ENCODE results near the gene MDP1. TPM values are rescaled to one million over a fixed set of nuclear protein-coding genes. Genes with fewer than 3 reads are reported as not detected.

The MDP1 gene
- total and polyA plus RNA-seq, 2 experiments from 2014 or later: 9.8 to 31.1 TPM

DNA sequence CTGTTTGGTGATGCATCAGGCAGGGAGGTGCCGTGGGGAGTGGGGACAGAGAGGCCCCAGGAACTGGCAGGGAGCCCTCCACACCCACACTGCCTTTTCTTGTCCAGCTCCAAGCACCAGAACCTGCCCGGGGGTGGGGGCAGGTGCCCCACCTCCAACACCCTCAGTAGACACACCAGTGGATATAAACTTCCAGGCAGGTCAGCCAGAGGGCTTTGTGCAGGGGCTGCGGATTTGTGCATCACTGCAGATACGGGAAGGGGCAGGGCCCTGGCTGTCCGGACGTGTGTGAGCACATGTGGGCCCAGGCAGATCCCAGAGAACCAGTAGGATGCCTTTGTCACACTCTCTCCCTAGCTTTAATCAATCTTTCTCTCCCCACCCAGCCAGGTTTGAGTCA, 48.4 kb upstream of the MDP1 start:
- H3K36me3 Mint-ChIP-seq (ENCODE audit: low read depth): peaks cover 6% of the 10 kb centered on the region; the same call in 2 of the 3 replicates
- peaks cover 10% of the 10 kb centered on the region for H3K27me3 Mint-ChIP-seq (ENCODE audit: insufficient read depth, low read depth, poor library complexity)
- Histone ChIP-seq H4K20me1 (replicated peaks; ENCODE audit: insufficient read depth) (no peaks in the 10 kb centered on the region), H3K4me1 (ENCODE audit: insufficient read depth) (no peaks in the 10 kb centered on the region), H3F3A (replicated peaks; ENCODE audit: low read depth) (no peaks in the 10 kb centered on the region), H3K4me3 (no peak overlapping the region), H3K79me2 (replicated peaks; ENCODE audit: insufficient read depth) (no peaks in the 10 kb centered on the region), H3K9me2 (ENCODE audit: insufficient read depth) (no peaks in the 10 kb centered on the region), H2AFZ (no peak overlapping the region), H3K27ac (ENCODE audit: low read depth) (no peak overlapping the region), H3K36me3 (ENCODE audit: insufficient read depth) (no peaks in the 10 kb centered on the region), H3K27me3 (ENCODE audit: insufficient read depth) (no peaks in the 10 kb centered on the region), H3K4me2 (no peak overlapping the region)
- peaks cover 3% of the 10 kb centered on the region; the same call in 1 of the 3 replicates for H3K4me1 Mint-ChIP-seq
- no peak overlapping the region for H3K4me3 Mint-ChIP-seq
- no peak overlapping the region for H3K27ac Mint-ChIP-seq
- ATAC-seq: no peak
- DNase-seq (ENCODE audit: low spot score): no peak
- no peaks in the 10 kb centered on the region for H3K9me3 Mint-ChIP-seq
- TF ChIP-seq JUNB (IDR thresholded peaks at IDR 0.05; ENCODE audit: unreplicated experiment) (no peak), ZNF114 (CRISPR knock-in tag; IDR thresholded peaks at IDR 0.05) (no peak), CREB1 (CRISPR knock-in tag; IDR thresholded peaks at IDR 0.05; ENCODE audit: low read depth) (no peak), STAT1 (IDR thresholded peaks at IDR 0.05; ENCODE audit: unreplicated experiment) (no peak)
- TF ChIP-seq, protein P1, sequence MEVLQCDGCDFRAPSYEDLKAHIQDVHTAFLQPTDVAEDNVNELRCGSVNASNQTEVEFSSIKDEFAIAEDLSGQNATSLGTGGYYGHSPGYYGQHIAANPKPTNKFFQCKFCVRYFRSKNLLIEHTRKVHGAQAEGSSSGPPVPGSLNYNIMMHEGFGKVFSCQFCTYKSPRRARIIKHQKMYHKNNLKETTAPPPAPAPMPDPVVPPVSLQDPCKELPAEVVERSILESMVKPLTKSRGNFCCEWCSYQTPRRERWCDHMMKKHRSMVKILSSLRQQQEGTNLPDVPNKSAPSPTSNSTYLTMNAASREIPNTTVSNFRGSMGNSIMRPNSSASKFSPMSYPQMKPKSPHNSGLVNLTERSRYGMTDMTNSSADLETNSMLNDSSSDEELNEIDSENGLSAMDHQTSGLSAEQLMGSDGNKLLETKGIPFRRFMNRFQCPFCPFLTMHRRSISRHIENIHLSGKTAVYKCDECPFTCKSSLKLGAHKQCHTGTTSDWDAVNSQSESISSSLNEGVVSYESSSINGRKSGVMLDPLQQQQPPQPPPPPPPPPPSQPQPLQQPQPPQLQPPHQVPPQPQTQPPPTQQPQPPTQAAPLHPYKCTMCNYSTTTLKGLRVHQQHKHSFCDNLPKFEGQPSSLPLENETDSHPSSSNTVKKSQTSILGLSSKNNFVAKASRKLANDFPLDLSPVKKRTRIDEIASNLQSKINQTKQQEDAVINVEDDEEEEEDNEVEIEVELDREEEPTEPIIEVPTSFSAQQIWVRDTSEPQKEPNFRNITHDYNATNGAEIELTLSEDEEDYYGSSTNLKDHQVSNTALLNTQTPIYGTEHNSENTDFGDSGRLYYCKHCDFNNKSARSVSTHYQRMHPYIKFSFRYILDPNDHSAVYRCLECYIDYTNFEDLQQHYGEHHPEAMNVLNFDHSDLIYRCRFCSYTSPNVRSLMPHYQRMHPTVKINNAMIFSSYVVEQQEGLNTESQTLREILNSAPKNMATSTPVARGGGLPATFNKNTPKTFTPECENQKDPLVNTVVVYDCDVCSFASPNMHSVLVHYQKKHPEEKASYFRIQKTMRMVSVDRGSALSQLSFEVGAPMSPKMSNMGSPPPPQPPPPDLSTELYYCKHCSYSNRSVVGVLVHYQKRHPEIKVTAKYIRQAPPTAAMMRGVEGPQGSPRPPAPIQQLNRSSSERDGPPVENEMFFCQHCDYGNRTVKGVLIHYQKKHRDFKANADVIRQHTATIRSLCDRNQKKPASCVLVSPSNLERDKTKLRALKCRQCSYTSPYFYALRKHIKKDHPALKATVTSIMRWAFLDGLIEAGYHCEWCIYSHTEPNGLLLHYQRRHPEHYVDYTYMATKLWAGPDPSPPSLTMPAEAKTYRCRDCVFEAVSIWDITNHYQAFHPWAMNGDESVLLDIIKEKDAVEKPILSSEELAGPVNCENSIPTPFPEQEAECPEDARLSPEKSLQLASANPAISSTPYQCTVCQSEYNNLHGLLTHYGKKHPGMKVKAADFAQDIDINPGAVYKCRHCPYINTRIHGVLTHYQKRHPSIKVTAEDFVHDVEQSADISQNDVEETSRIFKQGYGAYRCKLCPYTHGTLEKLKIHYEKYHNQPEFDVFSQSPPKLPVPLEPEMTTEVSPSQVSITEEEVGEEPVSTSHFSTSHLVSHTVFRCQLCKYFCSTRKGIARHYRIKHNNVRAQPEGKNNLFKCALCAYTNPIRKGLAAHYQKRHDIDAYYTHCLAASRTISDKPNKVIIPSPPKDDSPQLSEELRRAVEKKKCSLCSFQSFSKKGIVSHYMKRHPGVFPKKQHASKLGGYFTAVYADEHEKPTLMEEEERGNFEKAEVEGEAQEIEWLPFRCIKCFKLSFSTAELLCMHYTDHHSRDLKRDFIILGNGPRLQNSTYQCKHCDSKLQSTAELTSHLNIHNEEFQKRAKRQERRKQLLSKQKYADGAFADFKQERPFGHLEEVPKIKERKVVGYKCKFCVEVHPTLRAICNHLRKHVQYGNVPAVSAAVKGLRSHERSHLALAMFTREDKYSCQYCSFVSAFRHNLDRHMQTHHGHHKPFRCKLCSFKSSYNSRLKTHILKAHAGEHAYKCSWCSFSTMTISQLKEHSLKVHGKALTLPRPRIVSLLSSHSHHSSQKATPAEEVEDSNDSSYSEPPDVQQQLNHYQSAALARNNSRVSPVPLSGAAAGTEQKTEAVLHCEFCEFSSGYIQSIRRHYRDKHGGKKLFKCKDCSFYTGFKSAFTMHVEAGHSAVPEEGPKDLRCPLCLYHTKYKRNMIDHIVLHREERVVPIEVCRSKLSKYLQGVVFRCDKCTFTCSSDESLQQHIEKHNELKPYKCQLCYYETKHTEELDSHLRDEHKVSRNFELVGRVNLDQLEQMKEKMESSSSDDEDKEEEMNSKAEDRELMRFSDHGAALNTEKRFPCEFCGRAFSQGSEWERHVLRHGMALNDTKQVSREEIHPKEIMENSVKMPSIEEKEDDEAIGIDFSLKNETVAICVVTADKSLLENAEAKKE (CRISPR knock-in tag; IDR thresholded peaks at IDR 0.05): no peak
- TF ChIP-seq, protein P2, sequence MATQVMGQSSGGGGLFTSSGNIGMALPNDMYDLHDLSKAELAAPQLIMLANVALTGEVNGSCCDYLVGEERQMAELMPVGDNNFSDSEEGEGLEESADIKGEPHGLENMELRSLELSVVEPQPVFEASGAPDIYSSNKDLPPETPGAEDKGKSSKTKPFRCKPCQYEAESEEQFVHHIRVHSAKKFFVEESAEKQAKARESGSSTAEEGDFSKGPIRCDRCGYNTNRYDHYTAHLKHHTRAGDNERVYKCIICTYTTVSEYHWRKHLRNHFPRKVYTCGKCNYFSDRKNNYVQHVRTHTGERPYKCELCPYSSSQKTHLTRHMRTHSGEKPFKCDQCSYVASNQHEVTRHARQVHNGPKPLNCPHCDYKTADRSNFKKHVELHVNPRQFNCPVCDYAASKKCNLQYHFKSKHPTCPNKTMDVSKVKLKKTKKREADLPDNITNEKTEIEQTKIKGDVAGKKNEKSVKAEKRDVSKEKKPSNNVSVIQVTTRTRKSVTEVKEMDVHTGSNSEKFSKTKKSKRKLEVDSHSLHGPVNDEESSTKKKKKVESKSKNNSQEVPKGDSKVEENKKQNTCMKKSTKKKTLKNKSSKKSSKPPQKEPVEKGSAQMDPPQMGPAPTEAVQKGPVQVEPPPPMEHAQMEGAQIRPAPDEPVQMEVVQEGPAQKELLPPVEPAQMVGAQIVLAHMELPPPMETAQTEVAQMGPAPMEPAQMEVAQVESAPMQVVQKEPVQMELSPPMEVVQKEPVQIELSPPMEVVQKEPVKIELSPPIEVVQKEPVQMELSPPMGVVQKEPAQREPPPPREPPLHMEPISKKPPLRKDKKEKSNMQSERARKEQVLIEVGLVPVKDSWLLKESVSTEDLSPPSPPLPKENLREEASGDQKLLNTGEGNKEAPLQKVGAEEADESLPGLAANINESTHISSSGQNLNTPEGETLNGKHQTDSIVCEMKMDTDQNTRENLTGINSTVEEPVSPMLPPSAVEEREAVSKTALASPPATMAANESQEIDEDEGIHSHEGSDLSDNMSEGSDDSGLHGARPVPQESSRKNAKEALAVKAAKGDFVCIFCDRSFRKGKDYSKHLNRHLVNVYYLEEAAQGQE (IDR thresholded peaks at IDR 0.05; ENCODE audit: unreplicated experiment): no peak
